Left lobe of liver (tissue), 2 donors: ENCODE results near the gene PRR16. TPM values are rescaled to one million over a fixed set of nuclear protein-coding genes. Genes with fewer than 3 reads are reported as not detected.
"Not testable (repeated sequence)": the region's sequence is repeated elsewhere in the genome, so short reads cannot be mapped to it uniquely, and the experiment has no call there.

Experiments used
- ATAC-seq: fragments of 200-7000 bp; cut with Tn5 transposase; one replicate; pipeline ENCODE4 v1.9.1; 2020; ENCODE audit warnings: mild to moderate bottlenecking, moderate library complexity
- DNase-seq: peaks from one replicate; pipeline ENCODE4 v3.0.0-alpha.2; 2020; ENCODE audit warnings: low spot score
- total RNA-seq: library from RNA; stranded (reverse); gene quantifications from one replicate; pipeline ENCODE4 v1.2.1, GENCODE V29; 2021
- donor health status: DM: no; HTN: no; CAD: no; lungs with moderate emphysema.
- donor health status: DM: no; HTN: yes; CAD: no.

Gene PRR16
- total RNA-seq, 1 donor from 2014 or later = not detected

DNA sequence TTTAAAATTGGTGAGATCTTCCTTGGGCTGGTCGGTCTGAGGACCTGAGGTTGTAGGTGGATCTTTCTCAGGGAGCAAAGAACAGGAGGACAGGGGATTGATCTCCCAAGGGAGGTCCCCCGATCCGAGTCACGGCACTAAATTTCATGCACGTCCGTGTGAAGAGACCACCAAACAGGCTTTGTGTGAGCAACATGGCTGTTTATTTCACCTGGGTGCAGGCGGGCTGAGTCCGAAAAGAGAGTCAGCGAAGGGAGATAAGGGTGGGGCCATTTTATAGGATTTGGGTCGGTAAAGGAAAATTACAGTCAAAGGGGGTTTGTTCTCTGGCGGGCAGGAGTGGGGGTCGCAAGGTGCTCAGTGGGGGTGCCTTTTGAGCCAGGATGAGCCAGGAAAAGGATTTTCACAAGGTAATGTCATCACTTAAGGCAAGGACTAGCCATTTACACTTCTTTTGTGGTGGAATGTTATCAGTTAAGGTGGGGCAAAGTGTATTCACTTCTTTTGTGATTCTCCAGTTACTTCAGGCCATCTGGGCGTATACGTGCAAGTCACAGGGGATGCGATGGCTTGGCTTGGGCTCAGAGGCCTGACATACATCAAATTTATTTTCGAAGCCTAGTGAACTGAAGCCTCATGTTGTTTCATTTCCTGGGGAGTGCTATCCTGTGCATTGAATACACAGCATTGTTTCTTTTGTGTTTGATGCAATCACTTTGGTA, 238.9 kb downstream of the PRR16 start:
- ATAC-seq = not testable (repeated sequence)

DNA sequence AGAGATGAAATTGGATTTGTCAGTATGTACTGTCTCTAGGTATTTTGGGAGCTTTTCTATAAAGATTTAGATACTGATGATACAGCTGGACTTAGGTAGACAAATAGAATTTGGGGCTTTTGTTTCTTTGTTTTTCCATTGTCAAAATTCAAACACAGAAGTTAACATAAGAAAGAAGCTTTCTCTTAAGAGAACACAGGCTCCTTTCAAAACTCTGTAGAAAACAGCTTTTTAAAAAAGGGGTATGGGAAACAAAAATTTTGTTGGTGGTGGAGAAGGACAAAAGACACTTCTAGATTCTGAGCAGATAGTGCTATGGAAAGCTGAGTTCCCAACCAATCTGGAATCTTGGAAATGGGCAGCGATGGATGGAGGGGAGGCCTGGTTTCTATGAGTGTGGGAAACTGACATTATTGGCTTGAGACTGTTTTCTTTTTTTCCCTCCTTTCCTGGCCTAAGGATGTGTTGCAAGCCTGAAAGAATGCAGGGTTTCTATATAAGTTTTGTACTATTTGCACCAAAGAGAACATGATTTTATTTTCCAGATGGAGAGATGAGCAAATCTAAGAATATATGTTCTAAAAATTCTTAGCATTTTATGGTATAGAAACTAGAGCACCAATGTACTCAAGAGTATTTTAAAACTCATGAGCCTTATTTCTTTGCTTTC, 240.0 kb downstream of the PRR16 start:
- DNase-seq (no peak), ATAC-seq (no peak)

More for the DNA sequence above, 238.9 kb downstream of the PRR16 start:
- not testable (repeated sequence) for DNase-seq

DNA sequence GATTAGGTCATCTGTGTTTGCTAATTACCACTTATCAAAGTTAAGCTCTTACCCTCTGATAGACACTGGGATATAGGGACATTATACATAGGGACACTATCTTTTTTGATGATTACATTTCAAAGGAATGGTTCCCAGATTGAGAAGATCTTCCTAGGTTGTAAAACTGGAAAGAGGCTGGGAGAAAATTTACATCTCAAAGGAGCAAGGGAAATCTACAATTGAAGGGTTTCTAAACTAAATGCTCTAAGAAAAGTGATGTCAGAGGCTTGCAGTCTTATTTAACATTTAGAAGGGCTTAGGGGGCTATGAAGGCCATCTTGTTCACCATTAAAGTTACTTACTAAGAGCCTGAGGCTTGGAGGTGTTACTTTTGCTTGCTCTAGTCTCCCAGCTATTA, 242.8 kb downstream of the PRR16 start:
- ATAC-seq (no peak), DNase-seq (no peak)

DNA sequence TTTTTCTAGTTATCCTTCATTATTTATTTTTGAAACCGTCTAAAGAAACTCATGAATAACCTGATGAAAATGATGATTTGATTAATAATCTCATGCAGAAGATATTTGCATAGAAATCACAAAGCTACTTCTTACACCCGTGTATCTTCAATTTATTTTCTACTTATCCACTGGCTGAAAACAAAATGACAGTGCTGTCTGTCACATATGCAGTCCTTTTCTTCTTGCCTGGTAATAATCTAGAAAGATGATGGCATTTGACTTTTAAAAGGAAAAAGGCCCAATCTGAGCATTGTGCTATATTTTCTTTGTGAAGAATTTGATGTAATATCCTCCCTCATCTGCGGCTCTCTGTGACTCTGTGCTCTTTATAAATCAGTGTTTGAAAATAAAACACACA, 253.3 kb downstream of the PRR16 start:
- ATAC-seq = no peak
- no peak for DNase-seq

DNA sequence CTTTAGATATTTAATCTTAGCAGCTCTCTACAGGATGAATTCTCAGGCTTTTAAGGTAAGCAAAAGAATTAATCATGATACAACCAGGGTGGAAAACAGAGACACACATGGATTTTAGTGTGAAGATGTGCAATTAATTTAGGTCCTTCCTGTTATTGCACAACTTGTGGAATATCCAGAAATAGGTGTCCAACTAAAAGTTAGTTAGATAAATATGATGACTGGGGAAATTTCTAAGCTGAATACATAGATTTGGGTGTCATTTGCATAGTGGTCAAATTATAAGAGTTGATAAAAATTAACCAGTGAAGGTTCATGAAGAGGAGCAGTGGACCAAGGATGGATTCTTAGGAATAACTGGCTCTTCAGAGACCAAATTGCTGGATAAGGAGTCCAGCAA, 266.1 kb downstream of the PRR16 start:
- no peak for DNase-seq
- ATAC-seq = no peak

DNA sequence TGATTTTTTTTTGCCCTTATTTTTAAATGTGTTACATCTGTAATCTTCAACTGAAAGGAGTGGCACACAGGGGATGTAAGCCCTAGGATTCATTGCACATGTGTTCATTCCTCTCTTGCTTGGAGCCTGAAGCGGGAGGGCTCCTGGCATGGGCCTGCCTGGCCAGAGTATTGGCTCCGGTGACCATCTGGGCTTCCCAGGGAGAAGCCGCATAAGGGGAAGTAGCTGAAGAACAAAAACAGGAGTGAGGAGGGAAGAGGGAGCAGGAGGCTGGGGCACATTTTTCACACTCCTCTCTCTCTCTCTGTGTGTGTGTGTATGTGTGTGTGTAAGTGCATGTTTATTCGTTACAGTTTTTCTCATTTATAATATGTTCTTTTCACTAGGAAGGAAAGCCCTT, 269.9 kb downstream of the PRR16 start:
- DNase-seq (no peak), ATAC-seq (no peak)

DNA sequence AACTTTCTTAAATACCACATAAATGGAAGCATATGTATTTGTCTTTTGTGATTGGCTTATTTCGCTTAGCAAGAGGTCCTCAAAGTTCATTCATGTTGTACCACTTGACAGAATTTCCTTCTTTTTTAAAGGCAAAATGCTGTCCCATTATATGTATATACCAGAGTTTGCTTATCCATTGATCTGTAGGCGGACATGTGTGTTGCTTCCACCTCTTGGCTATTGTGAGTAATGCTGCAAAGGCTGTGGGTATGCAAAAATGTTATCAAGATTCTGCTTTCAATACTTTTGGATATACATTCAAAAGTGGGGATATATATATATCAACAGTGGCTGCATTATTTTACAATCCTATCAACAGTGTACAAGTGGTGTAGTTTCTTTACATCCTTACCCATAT, 271.0 kb downstream of the PRR16 start:
- ATAC-seq = no peak

More for the DNA sequence above, 271.0 kb downstream of the PRR16 start:
- DNase-seq = no peak
